ENCODE data around the gene FBLL1. TPM values are rescaled to one million over a fixed set of nuclear protein-coding genes. Genes with fewer than 3 reads are reported as not detected.
"Not testable (repeated sequence)": the region's sequence is repeated elsewhere in the genome, so short reads cannot be mapped to it uniquely, and the experiment has no call there.

Gene FBLL1
- total RNA-seq, 1 experiment from 2014 or later, result 1.7 TPM

DNA sequence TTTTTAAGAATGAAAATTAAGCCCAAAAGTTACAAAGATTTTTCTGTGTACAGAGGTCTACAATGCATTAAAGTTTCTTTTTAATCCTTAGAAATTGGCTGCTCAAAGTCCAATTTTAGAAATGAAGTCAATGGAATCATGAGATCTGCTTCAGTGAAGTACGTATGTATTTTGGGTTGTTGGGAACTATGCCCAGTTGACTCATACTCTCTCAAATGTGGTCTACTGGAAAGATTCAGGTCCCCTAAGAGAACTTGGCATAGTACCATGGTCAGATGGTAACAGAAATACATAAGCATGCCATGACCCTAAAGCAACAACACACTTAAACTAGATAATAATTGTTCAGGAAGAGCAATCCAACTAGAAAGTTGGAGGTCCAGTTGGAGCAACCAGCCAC lies 23.0 kb downstream of the FBLL1 start:
- DNase-seq (ENCODE audit: low read depth), result peak; percentile 83

DNA sequence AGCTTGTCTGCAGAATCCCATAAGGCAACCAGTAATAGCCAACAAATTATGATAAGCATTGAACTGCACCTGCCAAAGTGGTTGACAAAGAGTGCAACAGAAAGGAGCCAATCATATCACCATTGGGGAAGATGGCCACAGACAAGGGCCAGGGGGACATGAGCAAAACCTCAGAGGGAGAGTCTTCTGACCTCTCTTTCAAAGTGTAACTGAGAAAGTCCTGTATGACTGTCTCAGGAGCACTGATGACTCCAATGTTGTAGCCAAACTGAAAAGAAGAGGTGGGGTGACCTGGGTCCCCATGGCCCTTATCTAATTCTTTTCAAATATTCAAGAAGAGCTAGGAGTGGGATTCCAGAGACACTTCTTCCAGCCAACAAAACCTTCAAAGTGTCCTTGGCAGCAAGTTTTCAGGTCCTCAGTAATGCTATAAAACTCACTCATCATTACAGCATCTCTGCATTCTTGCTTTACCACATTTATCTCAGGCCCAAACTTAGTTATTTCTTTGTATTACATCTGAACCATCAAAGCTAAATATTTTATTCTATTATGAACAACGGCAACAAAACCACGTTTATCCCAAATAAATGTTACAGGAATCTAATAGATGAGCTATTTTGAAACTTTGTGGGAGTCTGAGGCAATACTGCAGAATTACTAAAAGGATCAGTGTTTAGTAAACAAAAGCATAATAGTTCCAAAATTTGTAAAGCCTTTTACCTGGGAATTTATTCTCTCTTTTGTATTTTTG lies 24.4 kb downstream of the FBLL1 start:
- DNase-seq (ENCODE audit: low read depth), result no peak

DNA sequence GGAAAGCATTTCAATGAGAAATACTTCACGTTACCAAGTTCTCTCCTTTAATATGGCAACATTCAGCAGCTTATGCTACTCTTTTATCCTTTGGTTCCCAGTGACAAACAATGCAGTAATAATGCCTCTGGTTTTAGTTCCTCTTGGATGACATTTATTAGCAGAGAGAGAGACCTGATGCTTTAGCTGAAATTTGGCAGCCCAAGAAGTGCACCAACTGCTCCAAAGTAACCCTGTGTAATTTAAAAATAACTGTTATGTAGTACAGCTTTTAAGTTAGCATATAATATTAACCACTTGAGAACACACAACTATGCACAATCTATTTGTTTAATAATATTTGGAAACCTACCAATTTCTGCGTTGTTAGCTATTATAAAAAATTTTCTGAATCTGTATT lies 28.3 kb downstream of the FBLL1 start:
- no peak for DNase-seq (ENCODE audit: low read depth)

DNA sequence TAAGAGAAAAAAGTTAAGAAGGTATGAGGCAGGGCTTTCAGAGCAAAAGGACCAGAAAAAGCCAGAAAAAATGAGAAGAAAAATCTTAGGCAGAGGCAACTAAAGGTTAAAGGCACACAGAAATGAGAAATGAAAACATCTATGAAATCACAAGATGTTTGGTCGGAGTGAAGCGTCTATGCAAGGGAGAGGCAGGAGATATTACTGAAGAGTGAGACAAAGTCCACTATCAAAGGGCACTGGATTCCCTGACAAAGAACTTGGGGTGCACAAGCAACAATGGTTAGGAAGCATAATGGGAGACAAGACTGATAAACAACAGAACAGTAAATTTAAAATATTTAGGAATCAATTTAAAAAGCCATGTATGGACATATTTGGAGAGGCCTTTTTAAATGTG lies 33.2 kb downstream of the FBLL1 start:
- DNase-seq (ENCODE audit: low read depth), result no peak

DNA sequence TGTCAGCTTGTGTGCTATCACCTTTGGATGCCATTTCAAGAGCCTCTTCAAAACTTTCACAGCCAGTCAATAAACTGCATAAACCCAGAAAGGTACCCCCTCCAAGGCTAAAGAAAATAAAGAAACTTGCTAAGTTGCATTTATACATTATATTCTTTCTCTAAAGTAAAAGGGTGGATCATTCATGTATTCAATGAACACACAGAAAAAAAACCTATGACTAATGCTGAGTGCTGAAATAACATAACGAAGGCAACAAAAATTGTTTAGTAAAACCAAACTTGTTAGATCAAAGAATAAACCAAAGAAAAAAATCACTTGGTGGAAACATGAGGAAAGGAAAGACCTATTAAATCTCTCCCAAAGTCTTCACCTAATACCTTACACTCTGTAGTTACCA lies 34.9 kb downstream of the FBLL1 start:
- DNase-seq (ENCODE audit: low read depth), result no peak

DNA sequence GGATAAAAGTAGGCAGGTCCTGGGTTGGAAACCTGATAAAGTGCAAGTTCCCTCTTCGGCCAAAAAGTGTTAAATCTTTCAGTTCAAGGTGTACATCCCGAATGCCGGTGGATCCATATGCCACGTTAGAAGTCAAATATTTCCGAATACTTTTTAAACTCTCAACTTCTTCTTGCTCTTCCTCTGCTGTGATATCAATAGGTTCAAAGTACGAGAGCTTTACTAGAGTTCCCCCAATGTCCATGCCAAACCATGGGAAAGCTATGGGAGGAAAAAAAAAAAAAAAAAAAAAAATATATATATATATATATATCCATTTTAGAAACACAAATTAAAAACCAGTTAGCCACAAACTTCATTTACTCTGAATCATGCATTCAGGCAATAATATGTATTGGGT lies 39.6 kb downstream of the FBLL1 start:
- no peak for DNase-seq (ENCODE audit: low read depth)

DNA sequence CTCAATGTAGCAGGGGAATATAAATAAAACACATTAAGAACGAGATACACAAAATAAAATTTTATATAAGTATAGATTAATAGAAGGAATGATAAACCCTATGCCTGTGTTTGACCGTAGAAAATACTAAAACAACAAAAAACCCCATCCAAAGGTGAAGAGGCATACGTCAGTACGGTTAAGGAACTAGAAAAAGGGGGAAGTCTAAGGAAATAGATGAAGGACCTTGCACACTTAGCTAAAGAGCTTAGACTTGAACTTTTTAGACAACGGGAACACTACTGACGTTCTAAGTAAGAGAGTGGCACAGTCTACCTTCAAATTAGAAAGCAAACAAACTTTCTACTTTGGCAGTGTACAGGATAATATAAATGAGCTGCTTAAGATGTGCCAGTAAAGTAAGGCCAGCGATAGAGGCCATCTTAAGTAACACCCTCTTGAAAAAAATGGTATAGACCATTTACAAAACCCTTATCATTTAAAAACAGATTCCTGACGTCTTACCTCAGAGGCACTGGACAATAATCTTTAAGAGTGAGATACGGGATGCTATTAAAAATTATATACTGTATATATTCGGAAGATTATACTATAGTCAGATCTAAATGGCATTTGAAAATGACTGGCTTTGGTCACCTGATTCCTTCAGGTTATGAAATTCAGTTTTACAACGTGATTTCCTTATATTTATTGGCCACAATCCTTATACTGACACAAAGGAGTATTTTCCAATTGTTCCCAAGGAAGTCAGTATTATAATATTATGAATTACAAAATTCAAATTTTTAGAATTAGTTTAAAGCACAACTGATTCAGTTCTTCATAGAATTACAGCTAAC lies 41.6 kb downstream of the FBLL1 start:
- DNase-seq (ENCODE audit: low read depth), result no peak

GRCh38 chr5:168573663-168574062 lies 44.6 kb downstream of the FBLL1 start:
- not testable (repeated sequence) for DNase-seq (ENCODE audit: low read depth)

GRCh38 chr5:168574156-168574555 lies 45.1 kb downstream of the FBLL1 start:
- not testable (repeated sequence) for DNase-seq (ENCODE audit: low read depth)

DNA sequence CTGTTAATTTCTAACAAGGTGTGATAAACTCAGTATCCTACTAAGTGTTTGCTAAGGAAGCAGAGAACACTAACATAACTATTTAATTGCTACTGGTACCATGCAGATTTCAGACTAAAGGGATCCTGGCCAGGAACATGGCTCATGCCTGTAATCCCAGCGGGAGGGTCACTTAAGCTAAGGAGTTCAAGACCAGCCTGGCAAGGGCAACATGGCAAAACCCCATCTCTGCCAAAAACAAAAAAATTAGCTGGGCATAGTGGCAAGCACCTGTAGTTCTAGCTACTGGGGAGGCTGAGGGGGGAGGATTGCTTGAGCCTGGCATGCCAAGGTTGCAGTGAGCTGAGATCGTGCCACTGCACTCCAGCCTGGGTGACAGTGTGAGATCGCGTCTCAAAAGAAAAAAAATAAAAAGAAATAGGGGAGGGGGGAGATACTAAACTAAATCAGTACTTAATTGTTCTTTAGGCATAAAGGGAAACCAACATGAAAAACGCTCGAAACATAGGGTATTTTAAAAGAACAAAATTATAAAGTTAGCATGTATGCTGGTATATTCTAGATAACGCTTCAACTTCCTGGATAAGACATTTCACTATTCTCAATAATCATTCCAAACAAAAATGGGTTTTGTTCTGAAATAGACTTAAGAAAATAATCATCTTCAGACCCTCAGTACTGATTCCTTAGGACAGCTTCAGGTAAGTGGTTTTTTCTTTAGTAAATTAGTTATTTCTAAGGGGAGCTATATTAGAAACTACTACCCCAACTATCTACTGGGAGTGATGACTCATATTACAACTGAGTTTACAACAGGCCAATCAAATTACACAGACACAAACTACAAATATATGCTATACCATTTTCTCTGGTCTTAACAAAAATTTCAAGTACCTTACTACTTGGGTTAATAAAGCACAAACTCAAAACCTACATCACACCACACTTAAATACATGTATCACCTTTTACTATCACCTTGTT lies 46.6 kb downstream of the FBLL1 start:
- no peak for DNase-seq (ENCODE audit: low read depth)

GRCh38 chr5:168578006-168578405 lies 48.9 kb downstream of the FBLL1 start:
- DNase-seq (ENCODE audit: low read depth), result no peak

DNA sequence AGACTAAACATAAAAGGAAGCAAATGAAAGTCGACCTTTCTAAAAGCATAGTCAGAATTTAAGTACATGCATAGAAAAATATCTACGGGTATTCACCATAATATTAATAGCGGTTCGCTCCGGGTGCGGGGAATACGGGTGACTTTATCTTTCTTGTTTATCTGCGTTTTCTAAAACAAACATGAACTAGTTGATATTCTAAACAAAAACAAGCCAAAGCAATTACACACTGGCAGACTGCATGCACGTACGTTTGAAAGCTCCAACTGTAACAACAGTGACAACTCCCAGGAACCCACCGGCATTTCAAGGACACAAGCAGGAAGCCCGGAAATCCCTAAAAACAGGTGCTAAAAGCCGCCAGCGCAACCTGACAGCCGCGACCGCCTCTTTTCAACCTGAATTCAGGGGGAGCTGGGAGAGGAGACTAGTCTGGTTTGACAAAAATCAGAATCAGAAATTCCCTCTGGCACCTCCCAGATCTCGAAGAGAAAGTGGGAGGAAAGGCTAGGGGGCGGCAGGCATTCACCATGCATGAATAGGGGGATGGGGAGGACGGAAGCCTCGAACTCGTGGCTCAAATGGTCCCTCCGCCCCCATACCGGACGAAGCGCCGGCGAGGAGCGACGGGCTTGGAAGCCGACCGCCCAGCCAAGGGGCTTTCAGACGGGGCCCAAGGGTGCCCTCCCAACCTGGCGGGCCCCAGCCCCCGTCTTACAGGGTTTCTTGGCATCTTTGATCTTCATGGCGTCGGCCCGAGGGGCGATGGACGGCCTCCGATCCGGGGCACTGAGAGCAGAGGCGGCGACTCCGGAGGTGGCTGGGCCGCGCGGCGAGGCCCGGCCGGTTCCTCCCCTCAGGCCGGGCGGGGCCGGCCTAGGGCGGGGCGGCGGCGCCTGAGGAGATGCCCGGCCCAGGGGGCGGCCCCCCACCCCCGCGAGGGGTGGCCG lies 49.7 kb downstream of the FBLL1 start, which contains the start of gene PANK3:
PANK3 (minus strand) TSS at position 831 of the 950 bp plus-strand sequence; CDS start at position 746, 85 bp downstream.
- DNase-seq (ENCODE audit: low read depth), result no peak

DNA sequence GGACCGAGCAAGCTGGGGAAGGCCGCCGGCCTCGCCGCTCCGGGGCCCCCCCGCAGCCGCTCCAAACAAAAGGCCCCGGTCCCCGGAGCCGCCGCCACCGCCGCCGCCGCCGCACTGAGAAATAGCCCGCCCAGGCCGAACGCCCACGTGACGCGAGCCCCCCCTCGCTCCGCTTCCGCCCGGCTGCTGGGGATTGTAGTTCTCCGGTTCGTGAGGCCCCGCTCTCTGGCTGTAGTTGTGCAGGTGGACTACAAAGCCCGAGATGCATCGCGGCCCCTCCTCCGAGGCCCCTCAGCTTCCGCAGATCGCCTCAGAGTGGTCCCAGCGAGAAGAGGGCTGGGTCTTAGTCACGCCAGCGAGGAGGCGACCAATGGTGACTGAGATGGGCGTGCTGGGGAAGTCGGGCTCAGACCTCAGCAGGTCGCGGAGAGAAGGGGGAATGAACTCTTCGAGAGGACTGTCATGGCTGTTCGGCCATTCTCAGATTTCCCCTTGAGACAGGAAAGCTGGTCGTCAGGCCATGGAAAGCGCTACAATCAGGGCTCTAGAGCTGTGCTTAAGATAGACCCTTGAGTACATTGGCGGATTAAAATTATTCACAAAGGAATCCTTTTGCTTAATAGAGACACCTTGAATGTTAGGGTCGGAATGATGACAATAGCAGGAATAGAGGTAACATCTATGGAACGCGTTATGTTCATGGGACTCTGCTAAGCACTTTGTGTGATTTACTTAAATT lies 50.6 kb downstream of the FBLL1 start:
- DNase-seq (ENCODE audit: low read depth), result peak; percentile 98

GRCh38 chr5:168580227-168580508 lies 51.1 kb downstream of the FBLL1 start:
- no peak for DNase-seq (ENCODE audit: low read depth)

Other genes starting within 250 kb of the FBLL1 start
- 0.10 and 0.24 TPM in 2 replicates for gene WWC1, start 237.7 kb upstream of the FBLL1 start, total RNA-seq (2014; rRNA removed; shearing (Covaris generic))
- gene RARS1, start 42.8 kb upstream of the FBLL1 start, total RNA-seq (2014; rRNA removed; shearing (Covaris generic)), result 122 and 139 TPM in 2 replicates
- 24.3 and 27.2 TPM in 2 replicates for gene PANK3, start 50.1 kb downstream of the FBLL1 start, total RNA-seq (2014; rRNA removed; shearing (Covaris generic))

Measured in RPMI7951 (cell line).